IPS-20b (cell line): Measurements from ENCODE around the gene RECK.

Experiments
- H3K27ac ChIP-seq: one replicate; pipeline ENCODE4 v1.5.1; 2013; ENCODE audit warnings: low read length
- H3K27me3 ChIP-seq: 2 replicates; pipeline ENCODE4 v1.6.1; 2013; ENCODE audit warnings: mild to moderate bottlenecking, low read length, inconsistent platforms; ENCODE audit not compliant: insufficient read depth
- H3K36me3 ChIP-seq: 2 replicates; pipeline ENCODE4 v1.6.1; 2013; ENCODE audit warnings: low read depth, mild to moderate bottlenecking, inconsistent platforms, low read length, moderate library complexity; ENCODE audit not compliant: insufficient read depth
- H3K4me1 ChIP-seq: 2 replicates; pipeline ENCODE4 v1.6.1; 2013; ENCODE audit warnings: mild to moderate bottlenecking, control low read depth, inconsistent platforms, low read length, moderate library complexity; ENCODE audit not compliant: insufficient read depth
- H3K4me3 ChIP-seq: 2 replicates; pipeline ENCODE4 v1.5.1; 2013; ENCODE audit warnings: mild to moderate bottlenecking, low read length, inconsistent platforms
- H3K9ac ChIP-seq: 2 replicates; pipeline ENCODE4 v1.6.1; 2013; ENCODE audit warnings: low read depth, mild to moderate bottlenecking, inconsistent platforms, low read length, moderate library complexity
- H3K9me3 ChIP-seq: 2 replicates; pipeline ENCODE4 v1.6.1; 2013; ENCODE audit warnings: mild to moderate bottlenecking, low read depth, low read length, inconsistent platforms; ENCODE audit not compliant: insufficient read depth

Gene RECK

DNA sequence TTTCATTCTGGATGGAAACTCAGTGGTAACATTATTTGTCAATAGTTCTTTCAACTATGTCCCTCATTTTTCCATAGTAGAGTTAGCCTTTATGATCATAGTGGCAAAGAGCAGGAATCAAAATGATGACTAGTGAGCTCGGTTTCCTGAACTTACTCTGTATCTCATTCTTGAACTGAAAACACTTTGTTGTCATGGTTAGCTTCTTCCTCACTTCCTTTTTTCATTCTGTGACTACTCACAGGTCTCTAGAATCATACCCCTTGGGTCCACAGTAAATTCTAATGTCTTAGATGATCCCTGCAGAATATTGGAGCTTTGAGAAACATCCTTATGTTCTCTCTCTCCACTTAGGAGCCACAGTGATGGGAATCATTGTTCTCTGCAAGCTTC lies 29.4 kb upstream of the RECK start:
- no peaks in the 10 kb centered on the region for H3K36me3 ChIP-seq
- no peak overlapping the region for H3K4me3 ChIP-seq
- H3K9ac ChIP-seq: no peak overlapping the region
- no peaks in the 10 kb centered on the region for H3K4me1 ChIP-seq
- H3K9me3 ChIP-seq: no peaks in the 10 kb centered on the region
- no peak overlapping the region for H3K27ac ChIP-seq
- H3K27me3 ChIP-seq: peaks cover 34% of the 10 kb centered on the region

GRCh38 chr9:36007852-36008251 lies 28.9 kb upstream of the RECK start:
- Histone ChIP-seq H3K27me3 (peaks cover 34% of the 10 kb centered on the region), H3K36me3 (no peaks in the 10 kb centered on the region), H3K9me3 (no peaks in the 10 kb centered on the region), H3K4me3 (no peak overlapping the region), H3K9ac (no peak overlapping the region), H3K27ac (no peak overlapping the region), H3K4me1 (no peaks in the 10 kb centered on the region)

DNA sequence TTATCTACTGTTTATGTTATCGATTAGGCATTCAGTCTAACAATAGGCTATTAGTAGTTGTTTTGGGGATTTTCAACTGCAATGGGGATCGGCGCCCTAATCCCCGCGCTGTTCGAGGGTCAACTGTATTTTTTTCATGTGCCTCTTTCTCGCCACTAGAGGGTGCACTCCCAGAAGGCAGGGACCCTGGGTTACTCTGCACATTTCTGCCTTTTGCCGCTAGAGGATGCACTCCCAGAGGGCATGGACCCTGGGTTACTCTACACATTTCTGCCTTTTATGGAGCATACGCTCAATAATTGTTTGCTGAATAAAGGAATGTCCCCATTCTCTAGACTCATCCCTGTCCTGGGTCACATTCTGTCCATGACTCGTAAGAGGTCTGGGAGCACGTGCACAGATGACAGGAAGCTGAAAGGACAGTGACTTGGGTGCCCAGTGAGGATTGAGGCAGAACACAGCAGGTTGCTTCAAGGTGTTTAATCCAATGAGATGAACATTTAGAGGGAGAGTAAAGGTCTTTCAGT lies 27.9 kb upstream of the RECK start:
- H3K4me1 ChIP-seq: no peaks in the 10 kb centered on the region
- H3K4me3 ChIP-seq: no peak overlapping the region
- no peaks in the 10 kb centered on the region for H3K9me3 ChIP-seq
- H3K9ac ChIP-seq: no peak overlapping the region
- H3K27me3 ChIP-seq: peaks cover 34% of the 10 kb centered on the region
- H3K36me3 ChIP-seq: no peaks in the 10 kb centered on the region
- H3K27ac ChIP-seq: no peak overlapping the region

GRCh38 chr9:36011379-36011778 lies 25.3 kb upstream of the RECK start:
- H3K9me3 ChIP-seq: no peaks in the 10 kb centered on the region
- no peak overlapping the region for H3K27ac ChIP-seq
- peaks cover 23% of the 10 kb centered on the region for H3K27me3 ChIP-seq
- no peaks in the 10 kb centered on the region for H3K4me1 ChIP-seq
- no peak overlapping the region for H3K4me3 ChIP-seq
- H3K9ac ChIP-seq: no peak overlapping the region
- H3K36me3 ChIP-seq: no peaks in the 10 kb centered on the region

GRCh38 chr9:36017278-36017677 lies 19.4 kb upstream of the RECK start:
- Histone ChIP-seq H3K4me1 (no peaks in the 10 kb centered on the region), H3K36me3 (no peaks in the 10 kb centered on the region), H3K9ac (no peak overlapping the region), H3K27ac (no peak overlapping the region), H3K27me3 (no peaks in the 10 kb centered on the region), H3K9me3 (no peaks in the 10 kb centered on the region), H3K4me3 (no peak overlapping the region)

DNA sequence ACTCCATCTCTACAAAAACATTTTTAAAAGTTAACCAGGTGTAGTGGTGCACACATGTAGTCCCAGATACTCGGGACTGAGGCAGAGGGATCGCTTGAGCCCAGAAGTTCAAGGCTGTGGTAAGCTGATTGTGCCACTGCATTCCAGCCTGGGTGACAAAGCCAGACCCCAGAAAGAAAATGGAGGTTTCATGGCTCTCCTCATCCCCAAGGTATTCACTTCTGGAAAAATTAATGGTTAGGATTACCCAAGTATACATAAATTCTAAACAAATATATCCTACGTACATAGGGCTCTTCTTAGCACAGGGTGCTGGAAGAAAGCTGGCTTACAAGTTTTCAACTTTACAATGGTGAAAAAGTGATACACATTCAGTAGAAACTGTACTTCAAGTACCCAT lies 18.6 kb upstream of the RECK start:
- no peak overlapping the region for H3K9ac ChIP-seq
- H3K36me3 ChIP-seq: no peaks in the 10 kb centered on the region
- H3K9me3 ChIP-seq: no peaks in the 10 kb centered on the region
- H3K4me1 ChIP-seq: no peaks in the 10 kb centered on the region
- H3K27me3 ChIP-seq: no peaks in the 10 kb centered on the region
- no peak overlapping the region for H3K4me3 ChIP-seq
- no peak overlapping the region for H3K27ac ChIP-seq

- Histone ChIP-seq H3K9ac (no peak overlapping the region), H3K4me3 (no peak overlapping the region), H3K27me3 (no peaks in the 10 kb centered on the region), H3K36me3 (no peaks in the 10 kb centered on the region), H3K27ac (no peak overlapping the region), H3K4me1 (no peaks in the 10 kb centered on the region), H3K9me3 (no peaks in the 10 kb centered on the region)
Observed at GRCh38 chr9:36018891-36019720, 17.6 kb upstream of the RECK start.

- no peaks in the 10 kb centered on the region for H3K27me3 ChIP-seq
- H3K4me3 ChIP-seq: no peak overlapping the region
- H3K9ac ChIP-seq: no peak overlapping the region
- H3K36me3 ChIP-seq: no peaks in the 10 kb centered on the region
- H3K9me3 ChIP-seq: no peaks in the 10 kb centered on the region
- H3K27ac ChIP-seq: no peak overlapping the region
- H3K4me1 ChIP-seq: no peaks in the 10 kb centered on the region
Observed at GRCh38 chr9:36021968-36022367, 14.7 kb upstream of the RECK start.

DNA sequence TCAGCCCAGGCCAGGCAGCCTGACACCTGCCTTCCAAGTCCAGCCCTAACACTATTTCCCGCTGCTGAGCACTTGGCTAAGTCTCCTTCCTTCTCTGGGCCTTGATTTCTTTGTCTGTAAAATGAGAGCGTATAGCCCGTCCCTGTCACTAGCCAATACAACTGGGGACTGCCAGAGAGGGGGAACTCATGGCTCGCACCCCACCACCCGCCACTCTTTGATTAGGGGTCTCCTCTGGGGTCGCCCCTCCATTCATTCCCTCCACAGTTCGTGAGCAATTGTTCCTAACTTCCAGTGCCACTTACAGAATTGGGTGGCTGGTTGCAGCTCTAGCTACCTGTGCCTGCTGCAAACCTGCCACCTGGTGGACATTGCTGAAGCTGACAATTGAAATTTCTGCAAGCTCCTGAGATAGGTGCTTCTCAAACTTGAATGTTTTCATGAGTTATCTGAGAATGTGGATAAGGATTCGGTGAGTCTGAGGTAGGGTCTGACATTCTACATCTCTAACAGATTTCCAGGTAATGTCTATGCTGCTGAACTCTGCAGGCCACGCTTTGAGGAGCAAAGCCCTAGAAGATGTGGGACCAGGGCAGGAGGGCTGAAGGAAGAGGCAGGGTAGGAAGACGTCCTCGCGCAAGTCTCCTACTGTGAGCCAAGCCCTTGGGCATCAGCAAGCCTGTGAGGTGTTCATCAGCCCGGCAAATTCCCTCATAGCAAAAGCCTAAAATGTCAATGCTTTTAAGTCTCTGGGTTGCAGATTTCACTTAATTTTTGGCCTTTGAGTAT lies 13.3 kb upstream of the RECK start:
- Histone ChIP-seq H3K4me1 (no peaks in the 10 kb centered on the region), H3K36me3 (no peaks in the 10 kb centered on the region), H3K4me3 (no peak overlapping the region), H3K27me3 (no peaks in the 10 kb centered on the region), H3K9ac (no peak overlapping the region), H3K27ac (no peak overlapping the region), H3K9me3 (no peaks in the 10 kb centered on the region)

DNA sequence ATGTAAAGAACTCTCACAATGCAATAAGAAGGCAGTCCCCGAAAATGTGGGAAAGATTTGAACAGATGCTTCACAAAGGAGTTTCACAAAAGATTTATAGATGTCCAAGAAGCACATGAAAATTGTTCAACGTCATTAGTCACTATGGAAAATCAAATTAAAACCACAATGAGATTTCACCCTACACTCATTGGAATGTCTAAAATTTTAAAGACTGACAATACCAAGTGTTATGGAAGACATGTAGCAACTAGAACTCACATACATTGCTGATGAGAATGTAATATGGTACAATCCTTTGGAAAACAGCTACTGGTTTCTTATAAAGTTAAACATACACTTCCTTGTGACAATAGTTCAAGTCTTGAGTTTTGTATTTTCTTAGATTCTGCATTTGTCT lies 11.0 kb upstream of the RECK start:
- H3K9me3 ChIP-seq: no peaks in the 10 kb centered on the region
- no peaks in the 10 kb centered on the region for H3K27me3 ChIP-seq
- no peak overlapping the region for H3K4me3 ChIP-seq
- H3K27ac ChIP-seq: no peak overlapping the region
- no peaks in the 10 kb centered on the region for H3K36me3 ChIP-seq
- H3K4me1 ChIP-seq: no peaks in the 10 kb centered on the region
- no peak overlapping the region for H3K9ac ChIP-seq

DNA sequence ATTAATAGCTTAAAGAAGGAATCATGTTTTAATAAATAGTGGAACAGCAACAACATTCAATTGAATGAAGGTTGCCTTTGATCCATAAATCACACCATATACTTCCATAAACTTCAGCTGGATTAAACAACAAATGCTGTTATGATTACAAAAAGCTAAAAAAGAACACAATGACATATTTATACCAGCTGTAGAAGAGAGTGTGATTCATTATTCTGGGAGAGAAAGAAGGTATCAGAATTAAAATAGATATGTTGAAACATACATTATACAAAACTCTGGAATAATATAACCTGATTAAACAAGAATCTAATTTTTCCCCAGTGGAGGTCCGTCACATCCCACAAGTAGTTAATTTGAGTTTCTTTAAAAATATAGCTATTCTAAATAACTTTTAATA lies 7.5 kb upstream of the RECK start:
- H3K4me1 ChIP-seq: no peaks in the 10 kb centered on the region
- H3K36me3 ChIP-seq: no peaks in the 10 kb centered on the region
- no peak overlapping the region for H3K27ac ChIP-seq

More for the DNA sequence above, 7.5 kb upstream of the RECK start:
- H3K4me3 ChIP-seq: no peak overlapping the region
- no peaks in the 10 kb centered on the region for H3K27me3 ChIP-seq
- no peak overlapping the region for H3K9ac ChIP-seq
- H3K9me3 ChIP-seq: no peaks in the 10 kb centered on the region
